ENCODE data around the gene DTNBP1.

DNA sequence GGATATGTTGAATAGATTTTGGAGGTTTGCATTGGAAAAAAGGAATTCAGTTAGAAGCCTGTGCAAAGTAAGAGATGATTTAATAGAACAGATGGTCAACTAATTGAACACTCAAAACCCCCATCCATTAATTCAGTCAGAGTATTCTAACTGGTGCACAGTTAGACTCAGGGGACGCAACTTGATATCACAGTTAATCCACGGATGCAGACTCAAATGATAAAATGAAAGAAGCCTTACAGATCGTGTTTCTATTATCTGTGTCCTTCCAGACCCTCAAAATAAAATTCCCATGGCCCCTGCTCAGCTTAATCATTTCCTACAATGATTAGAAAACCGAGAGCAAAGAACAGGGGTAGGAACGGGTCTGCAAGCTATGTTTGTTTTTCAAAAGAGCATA, 45.4 kb upstream of the DTNBP1 start:
- TF ChIP-seq, protein P1, sequence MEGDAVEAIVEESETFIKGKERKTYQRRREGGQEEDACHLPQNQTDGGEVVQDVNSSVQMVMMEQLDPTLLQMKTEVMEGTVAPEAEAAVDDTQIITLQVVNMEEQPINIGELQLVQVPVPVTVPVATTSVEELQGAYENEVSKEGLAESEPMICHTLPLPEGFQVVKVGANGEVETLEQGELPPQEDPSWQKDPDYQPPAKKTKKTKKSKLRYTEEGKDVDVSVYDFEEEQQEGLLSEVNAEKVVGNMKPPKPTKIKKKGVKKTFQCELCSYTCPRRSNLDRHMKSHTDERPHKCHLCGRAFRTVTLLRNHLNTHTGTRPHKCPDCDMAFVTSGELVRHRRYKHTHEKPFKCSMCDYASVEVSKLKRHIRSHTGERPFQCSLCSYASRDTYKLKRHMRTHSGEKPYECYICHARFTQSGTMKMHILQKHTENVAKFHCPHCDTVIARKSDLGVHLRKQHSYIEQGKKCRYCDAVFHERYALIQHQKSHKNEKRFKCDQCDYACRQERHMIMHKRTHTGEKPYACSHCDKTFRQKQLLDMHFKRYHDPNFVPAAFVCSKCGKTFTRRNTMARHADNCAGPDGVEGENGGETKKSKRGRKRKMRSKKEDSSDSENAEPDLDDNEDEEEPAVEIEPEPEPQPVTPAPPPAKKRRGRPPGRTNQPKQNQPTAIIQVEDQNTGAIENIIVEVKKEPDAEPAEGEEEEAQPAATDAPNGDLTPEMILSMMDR (IDR thresholded peaks at IDR 0.05) = no peak
- no peak for TF ChIP-seq POLR2AphosphoS5 (IDR thresholded peaks at IDR 0.05)

Measured in prostate gland (tissue), 2 donors.